Keratinocyte (primary cell): ENCODE data around the gene SP140L. TPM values are rescaled to one million over a fixed set of nuclear protein-coding genes. Genes with fewer than 3 reads are reported as not detected.

Experiments used
- DNase-seq: peaks from one replicate; pipeline ENCODE4 v3.0.0-alpha.2; 2011; ENCODE audit warnings: low read depth, missing footprints, low spot score
- FAIRE-seq: peaks from 2 replicates; lab custom pipeline; 2011; peaks lifted over from hg19 to GRCh38; lab: Jason Lieb, UNC
- H2AFZ ChIP-seq: 2 replicates; pipeline ENCODE4 v1.6.0; 2012; ENCODE audit warnings: low read length, control low read depth, inconsistent platforms; ENCODE audit not compliant: control insufficient read depth
- H3K27ac ChIP-seq: 2 replicates; pipeline ENCODE4 v1.5.1; 2011; ENCODE audit warnings: low read length; ENCODE audit not compliant: control insufficient read depth, insufficient read depth
- H3K27me3 ChIP-seq: 3 replicates; pipeline ENCODE4 v1.6.0; 2011; ENCODE audit warnings: low read length; ENCODE audit not compliant: control insufficient read depth, insufficient read depth; ENCODE audit errors: extremely low read depth
- H3K36me3 ChIP-seq, 2 experiments: 2 replicates in 1 of 2; 3 replicates in 1 of 2; pipeline ENCODE4 v1.5.1; 2011; ENCODE audit warnings: low read length in 2 of 2, mild to moderate bottlenecking in 1 of 2; ENCODE audit not compliant: control insufficient read depth in 2 of 2, insufficient read depth in 2 of 2; ENCODE audit errors: extremely low read depth in 1 of 2
- H3K4me1 ChIP-seq: 3 replicates; pipeline ENCODE4 v1.5.1; 2011; ENCODE audit warnings: low read length; ENCODE audit not compliant: control insufficient read depth, insufficient read depth; ENCODE audit errors: extremely low read depth
- H3K4me2 ChIP-seq: 3 replicates; pipeline ENCODE4 v1.6.0; 2011; ENCODE audit warnings: low read depth, low read length; ENCODE audit not compliant: control insufficient read depth, insufficient read depth; ENCODE audit errors: extremely low read depth
- H3K4me3 ChIP-seq, 3 experiments: fragments of 200-600 bp in 1 of 3; sonication (generic) in 1 of 3; 2 replicates in 2 of 3; 3 replicates in 1 of 3; pipeline ENCODE4 v1.5.1; 2011 to 2016; ENCODE audit warnings: low read length in 3 of 3, mild to moderate bottlenecking in 3 of 3, control low read depth in 2 of 3, inconsistent platforms in 1 of 3, low read depth in 1 of 3, mixed read lengths in 1 of 3, mixed run types in 1 of 3, moderate library complexity in 1 of 3; ENCODE audit not compliant: control insufficient read depth in 2 of 3, insufficient read depth in 2 of 3; ENCODE audit errors: extremely low read depth in 1 of 3
- H3K79me2 ChIP-seq: 2 replicates; pipeline ENCODE4 v1.6.0; 2012; ENCODE audit warnings: low read length; ENCODE audit not compliant: control insufficient read depth, insufficient read depth
- H3K9ac ChIP-seq: 3 replicates; pipeline ENCODE4 v1.6.0; 2011; ENCODE audit warnings: low read length; ENCODE audit not compliant: control insufficient read depth, insufficient read depth; ENCODE audit errors: extremely low read depth
- H3K9me1 ChIP-seq: 3 replicates; pipeline ENCODE4 v1.6.0; 2011; ENCODE audit warnings: low read length; ENCODE audit not compliant: control insufficient read depth, insufficient read depth; ENCODE audit errors: extremely low read depth
- H3K9me3 ChIP-seq: 2 replicates; pipeline ENCODE4 v1.5.1; 2012; ENCODE audit warnings: low read depth, low read length; ENCODE audit not compliant: control insufficient read depth
- H4K20me1 ChIP-seq: 3 replicates; pipeline ENCODE4 v1.6.0; 2011; ENCODE audit warnings: low read length; ENCODE audit not compliant: control insufficient read depth, insufficient read depth; ENCODE audit errors: extremely low read depth
- EZH2 ChIP-seq: IDR thresholded peaks from one replicate; pipeline ENCODE4 v1.6.1; 2012; ENCODE audit warnings: inconsistent platforms, mild to moderate bottlenecking, low read length, moderate library complexity
- dilution Hi-C: fragments of 300-500 bp; cut with MboI; formaldehyde crosslinking; loops from one replicate; pipeline ENCODE4 v1.7.0; 2020; ENCODE audit warnings: low sequenced_read_pairs; ENCODE audit not compliant: extremely low pct_ligation_motif_present
- polyA plus RNA-seq, 5 experiments: library from polyadenylated mRNA; depleted of rRNA in 3 of 5; stranded (reverse) in 3 of 5; stranded (forward) in 1 of 5; unstranded in 1 of 5; fragments of >200 nt; gene quantifications; 1 replicate in 1 of 5; 2 replicates in 3 of 5; 3 replicates in 1 of 5; pipeline versions ENCODE4 v1.2.1 to v1.2.3, GENCODE V29; 2011 to 2012; ENCODE audit warnings: missing spikeins in 2 of 5, low read depth in 1 of 5, low replicate concordance in 1 of 5
- TF ChIP-seq, protein P1 (sequence below), 3 experiments: IDR thresholded peaks in 1 of 3; conservative IDR thresholded peaks in 1 of 3; optimal IDR thresholded peaks in 1 of 3; 2 replicates in 2 of 3; 3 replicates in 1 of 3; pipeline versions ENCODE3 to v1.5.1; 2011; ENCODE audit warnings: low read length in 3 of 3, mild to moderate bottlenecking in 3 of 3, moderate library complexity in 2 of 3, control low read depth in 1 of 3, inconsistent platforms in 1 of 3; ENCODE audit not compliant: insufficient read depth in 2 of 3; ENCODE audit errors: extremely low read depth in 1 of 3

The SP140L gene
- polyA plus RNA-seq, 1 donor (not counting 4 experiments of a cell fraction or from before 2014, with no cell fraction given) = 10.8 TPM

DNA sequence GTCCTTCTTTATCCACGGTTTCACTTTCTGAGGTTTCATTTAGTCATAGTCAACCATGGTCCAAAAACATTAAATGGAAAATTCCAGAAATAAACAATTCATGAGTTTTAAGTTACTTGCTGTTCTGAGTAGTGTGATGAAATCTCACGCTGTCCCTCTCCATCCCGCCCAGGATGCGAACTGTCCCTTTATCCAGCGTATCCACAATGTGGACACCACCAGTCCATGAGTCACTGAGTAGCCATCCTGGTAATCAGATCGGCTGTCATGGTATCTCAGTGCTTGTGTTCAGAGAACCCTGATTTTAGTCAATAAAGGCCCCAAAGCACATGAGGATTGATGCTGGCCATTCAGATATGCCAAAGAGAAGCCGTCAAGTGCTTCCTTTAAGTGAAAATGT is 3.7 kb downstream of the SP140L start:
- no peak overlapping the region for H3K4me3 ChIP-seq
- no peak overlapping the region for H3K4me2 ChIP-seq
- H3K27me3 ChIP-seq = no peaks in the 10 kb centered on the region
- no peaks in the 10 kb centered on the region for H3K9me1 ChIP-seq
- dilution Hi-C loops = no loop called here
- peaks cover 10% of the 10 kb centered on the region for H3K79me2 ChIP-seq
- H3K9me3 ChIP-seq = no peaks in the 10 kb centered on the region
- no peak overlapping the region for H3K27ac ChIP-seq
- no peak for FAIRE-seq
- no peak for DNase-seq
- H4K20me1 ChIP-seq = no peaks in the 10 kb centered on the region
- no peak overlapping the region for H3K9ac ChIP-seq
- TF ChIP-seq, protein P1, sequence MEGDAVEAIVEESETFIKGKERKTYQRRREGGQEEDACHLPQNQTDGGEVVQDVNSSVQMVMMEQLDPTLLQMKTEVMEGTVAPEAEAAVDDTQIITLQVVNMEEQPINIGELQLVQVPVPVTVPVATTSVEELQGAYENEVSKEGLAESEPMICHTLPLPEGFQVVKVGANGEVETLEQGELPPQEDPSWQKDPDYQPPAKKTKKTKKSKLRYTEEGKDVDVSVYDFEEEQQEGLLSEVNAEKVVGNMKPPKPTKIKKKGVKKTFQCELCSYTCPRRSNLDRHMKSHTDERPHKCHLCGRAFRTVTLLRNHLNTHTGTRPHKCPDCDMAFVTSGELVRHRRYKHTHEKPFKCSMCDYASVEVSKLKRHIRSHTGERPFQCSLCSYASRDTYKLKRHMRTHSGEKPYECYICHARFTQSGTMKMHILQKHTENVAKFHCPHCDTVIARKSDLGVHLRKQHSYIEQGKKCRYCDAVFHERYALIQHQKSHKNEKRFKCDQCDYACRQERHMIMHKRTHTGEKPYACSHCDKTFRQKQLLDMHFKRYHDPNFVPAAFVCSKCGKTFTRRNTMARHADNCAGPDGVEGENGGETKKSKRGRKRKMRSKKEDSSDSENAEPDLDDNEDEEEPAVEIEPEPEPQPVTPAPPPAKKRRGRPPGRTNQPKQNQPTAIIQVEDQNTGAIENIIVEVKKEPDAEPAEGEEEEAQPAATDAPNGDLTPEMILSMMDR (optimal IDR thresholded peaks at IDR 0.05 in 1 of 3, IDR thresholded peaks at IDR 0.05 in 1 of 3, conservative IDR thresholded peaks at IDR 0.05 in 1 of 3; ENCODE audit: extremely low read depth in 1 of 3, insufficient read depth in 2 of 3, low read length in 3 of 3) = no peak
- no peak for TF ChIP-seq EZH2
- no peak overlapping the region for H2AFZ ChIP-seq
- H3K36me3 ChIP-seq = peaks cover 0 to 2% of the 10 kb centered on the region in 2 experiments
- peaks cover 16% of the 10 kb centered on the region for H3K4me1 ChIP-seq

DNA sequence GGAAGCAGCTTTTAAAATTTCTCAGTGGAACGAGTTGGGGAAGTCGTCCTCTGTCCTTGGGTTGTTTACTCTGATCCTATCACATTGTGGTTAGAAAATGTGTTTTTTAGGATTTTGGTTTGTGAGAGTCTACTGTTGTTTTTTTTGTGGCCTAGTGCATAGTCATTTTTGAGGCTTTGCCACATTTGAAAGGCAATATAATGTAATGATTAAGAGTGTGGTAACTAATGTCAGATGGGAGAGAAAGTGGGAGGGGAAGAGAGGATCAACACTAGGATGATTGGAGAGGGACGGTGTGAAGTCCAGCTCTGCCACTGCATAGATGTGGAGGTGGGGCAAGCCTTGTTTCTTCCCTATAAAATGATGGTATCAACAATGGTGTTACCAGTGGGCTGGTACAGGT is 8.5 kb downstream of the SP140L start:
- H3K36me3 ChIP-seq = peaks cover 1 to 4% of the 10 kb centered on the region in 2 experiments
- dilution Hi-C loops = no loop called here

More for the DNA sequence above, 8.5 kb downstream of the SP140L start:
- DNase-seq (no peak), FAIRE-seq (no peak)
- H3K9ac ChIP-seq = no peak overlapping the region
- no peak overlapping the region for H2AFZ ChIP-seq
- TF ChIP-seq EZH2 = no peak
- TF ChIP-seq, protein P1 (optimal IDR thresholded peaks at IDR 0.05 in 1 of 3, IDR thresholded peaks at IDR 0.05 in 1 of 3, conservative IDR thresholded peaks at IDR 0.05 in 1 of 3; ENCODE audit: extremely low read depth in 1 of 3, insufficient read depth in 2 of 3, low read length in 3 of 3) = no peak
- H3K4me1 ChIP-seq = no peaks in the 10 kb centered on the region
- no peak overlapping the region for H3K4me3 ChIP-seq
- no peaks in the 10 kb centered on the region for H3K27me3 ChIP-seq
- no peak overlapping the region for H3K27ac ChIP-seq
- H4K20me1 ChIP-seq = no peaks in the 10 kb centered on the region
- H3K9me3 ChIP-seq = no peaks in the 10 kb centered on the region
- no peaks in the 10 kb centered on the region for H3K79me2 ChIP-seq
- H3K4me2 ChIP-seq = no peak overlapping the region
- H3K9me1 ChIP-seq = no peaks in the 10 kb centered on the region
